Astrocyte (in vitro differentiated cells and primary cell): ENCODE data around the gene CARD9.

Experiments
- EZH2 ChIP-seq: IDR thresholded peaks from 2 replicates; pipeline ENCODE4 v1.6.1; 2012; ENCODE audit warnings: mild to moderate bottlenecking, low read length, inconsistent platforms; ENCODE audit not compliant: insufficient read depth
- TF ChIP-seq, protein P1 (sequence below): IDR thresholded peaks from 2 replicates; pipeline ENCODE4 v1.5.1; 2011; ENCODE audit warnings: low read depth, mild to moderate bottlenecking, inconsistent platforms, low read length, moderate library complexity; ENCODE audit not compliant: insufficient read depth

DNA sequence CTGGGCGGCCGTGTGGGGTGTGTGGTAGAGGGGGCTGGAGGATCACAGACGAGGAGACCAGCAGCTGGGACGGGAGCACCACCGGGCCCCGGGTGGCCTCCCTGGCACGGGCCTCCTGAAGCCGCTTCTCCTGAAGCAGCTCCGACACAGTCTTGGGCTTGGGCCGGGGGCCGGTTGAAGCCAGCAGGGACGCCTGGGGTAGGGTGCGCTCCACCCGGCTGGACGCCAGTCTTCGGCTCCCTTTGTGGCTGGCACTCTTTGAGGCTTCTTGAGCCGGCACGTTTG is 5.5 kb upstream of the CARD9 start:
- TF ChIP-seq, protein P1, sequence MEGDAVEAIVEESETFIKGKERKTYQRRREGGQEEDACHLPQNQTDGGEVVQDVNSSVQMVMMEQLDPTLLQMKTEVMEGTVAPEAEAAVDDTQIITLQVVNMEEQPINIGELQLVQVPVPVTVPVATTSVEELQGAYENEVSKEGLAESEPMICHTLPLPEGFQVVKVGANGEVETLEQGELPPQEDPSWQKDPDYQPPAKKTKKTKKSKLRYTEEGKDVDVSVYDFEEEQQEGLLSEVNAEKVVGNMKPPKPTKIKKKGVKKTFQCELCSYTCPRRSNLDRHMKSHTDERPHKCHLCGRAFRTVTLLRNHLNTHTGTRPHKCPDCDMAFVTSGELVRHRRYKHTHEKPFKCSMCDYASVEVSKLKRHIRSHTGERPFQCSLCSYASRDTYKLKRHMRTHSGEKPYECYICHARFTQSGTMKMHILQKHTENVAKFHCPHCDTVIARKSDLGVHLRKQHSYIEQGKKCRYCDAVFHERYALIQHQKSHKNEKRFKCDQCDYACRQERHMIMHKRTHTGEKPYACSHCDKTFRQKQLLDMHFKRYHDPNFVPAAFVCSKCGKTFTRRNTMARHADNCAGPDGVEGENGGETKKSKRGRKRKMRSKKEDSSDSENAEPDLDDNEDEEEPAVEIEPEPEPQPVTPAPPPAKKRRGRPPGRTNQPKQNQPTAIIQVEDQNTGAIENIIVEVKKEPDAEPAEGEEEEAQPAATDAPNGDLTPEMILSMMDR = no peak
- no peak for TF ChIP-seq EZH2
